NCI-H82 treated with DMSO at 0.1 percent for 48 hours (cell line): ENCODE results near the gene LNX1.

Source experiments
- DNase-seq: peaks from one replicate; lab custom pipeline; 2025; ENCODE audit not compliant: unreplicated experiment; lab: John Stamatoyannopoulos, UW

Gene LNX1

DNA sequence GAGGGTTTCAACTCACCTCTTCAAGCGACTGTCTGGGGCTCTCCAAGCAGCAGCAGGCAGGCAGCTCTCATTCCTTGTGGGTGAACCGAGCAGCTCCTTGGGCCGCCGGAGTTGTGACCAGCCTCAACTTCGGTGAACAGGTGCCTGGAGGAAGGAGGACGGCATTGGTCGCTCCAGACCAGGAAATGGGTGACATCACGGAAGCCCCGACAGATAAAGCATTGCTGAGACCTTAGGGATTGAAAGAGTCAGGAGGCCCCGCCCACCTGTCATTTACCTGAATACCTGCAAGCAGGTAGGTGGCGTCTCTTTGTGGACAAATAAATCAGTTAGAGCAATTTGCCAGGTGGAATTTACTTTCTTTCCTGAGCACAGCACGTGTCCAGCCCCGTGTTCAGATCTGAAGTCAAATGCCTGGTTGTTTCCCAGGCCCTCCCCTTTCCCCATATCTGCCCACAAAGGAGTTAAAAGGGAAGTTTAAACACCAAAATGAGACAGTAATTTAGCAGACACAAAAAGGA, at the start of gene LNX1:
Gene LNX1 (minus strand): TSS at position 115 of the 521 bp plus-strand sequence. CDS start 17,484 bp downstream, outside the sequence.
- DNase-seq: no peak

DNA sequence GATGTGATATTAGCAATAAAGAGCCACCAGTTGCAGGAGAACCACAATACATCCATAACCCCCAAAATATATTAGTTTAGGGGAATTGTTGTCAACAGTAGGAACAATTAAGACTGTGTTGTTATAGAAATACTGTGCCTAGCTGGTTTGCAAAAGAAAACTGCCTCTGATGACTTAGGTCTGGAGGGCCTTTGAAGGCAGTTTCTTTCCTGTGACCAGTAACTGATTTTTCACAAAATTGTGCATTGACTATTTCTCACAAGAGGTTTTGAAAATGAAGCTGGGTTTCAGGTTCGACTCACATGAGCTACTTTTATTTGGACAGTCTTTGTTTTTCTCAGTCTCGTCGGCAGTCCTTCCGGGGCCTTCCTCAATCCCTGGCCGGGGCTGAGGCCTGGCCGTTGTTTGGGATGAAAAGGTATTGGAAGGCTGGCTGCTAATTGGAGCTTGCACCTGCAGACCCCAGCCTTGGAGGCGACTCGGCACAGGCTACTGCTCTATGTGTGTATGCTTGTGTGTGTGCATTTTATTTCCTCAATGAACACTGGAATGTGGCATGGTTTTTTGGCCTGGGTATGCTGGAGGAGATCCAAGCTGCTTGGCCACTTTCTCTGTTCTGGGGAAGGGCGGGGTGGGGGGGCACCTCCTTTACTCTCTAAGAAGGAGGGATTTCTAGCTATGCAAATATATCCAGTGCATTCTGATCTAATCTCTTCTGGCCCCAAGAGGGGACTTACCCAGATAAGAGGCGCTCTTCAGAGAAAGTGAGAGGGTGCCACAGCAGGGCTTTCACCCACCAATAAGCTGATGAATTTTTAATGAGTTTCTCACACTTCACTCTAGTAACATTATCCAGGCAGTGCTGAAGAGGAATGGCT, 49.5 kb upstream of the LNX1 start:
- no peak for DNase-seq

DNA sequence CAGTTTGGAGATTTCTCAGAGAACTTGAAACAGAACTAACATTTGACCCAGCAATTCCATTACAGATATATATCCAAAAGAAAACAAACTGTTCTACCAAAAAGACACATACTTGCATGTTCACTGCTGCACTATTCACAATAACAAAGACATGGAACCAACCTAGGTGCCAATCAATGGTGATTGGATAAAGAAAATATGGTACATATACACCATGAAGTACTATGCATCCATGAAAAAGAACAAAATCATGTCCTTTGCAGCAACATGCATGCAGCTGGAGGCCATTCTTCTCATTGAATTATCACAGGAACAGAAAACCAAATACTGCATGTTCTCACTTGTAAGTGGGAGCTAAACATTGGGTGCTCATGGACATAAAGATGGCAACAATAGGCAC, 47.6 kb upstream of the LNX1 start:
- no peak for DNase-seq

DNA sequence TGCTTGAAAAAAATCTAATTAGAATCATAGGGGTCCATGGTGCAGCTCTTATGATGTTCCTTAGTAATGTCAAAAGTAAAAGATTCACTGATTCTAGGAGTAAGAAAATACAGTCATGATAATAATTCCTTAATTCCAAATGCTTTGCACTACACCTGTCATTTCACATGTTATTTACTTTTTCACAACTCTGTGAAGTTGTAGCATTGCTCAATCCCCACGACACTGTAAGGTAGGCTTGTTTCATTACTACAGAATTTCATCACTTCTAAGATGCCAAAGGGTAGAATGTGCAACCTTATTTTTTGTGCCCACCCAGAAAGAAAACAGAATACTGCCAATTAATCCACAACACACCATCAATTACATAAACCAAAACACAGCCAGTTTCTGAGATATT, 46.1 kb upstream of the LNX1 start:
- no peak for DNase-seq

DNA sequence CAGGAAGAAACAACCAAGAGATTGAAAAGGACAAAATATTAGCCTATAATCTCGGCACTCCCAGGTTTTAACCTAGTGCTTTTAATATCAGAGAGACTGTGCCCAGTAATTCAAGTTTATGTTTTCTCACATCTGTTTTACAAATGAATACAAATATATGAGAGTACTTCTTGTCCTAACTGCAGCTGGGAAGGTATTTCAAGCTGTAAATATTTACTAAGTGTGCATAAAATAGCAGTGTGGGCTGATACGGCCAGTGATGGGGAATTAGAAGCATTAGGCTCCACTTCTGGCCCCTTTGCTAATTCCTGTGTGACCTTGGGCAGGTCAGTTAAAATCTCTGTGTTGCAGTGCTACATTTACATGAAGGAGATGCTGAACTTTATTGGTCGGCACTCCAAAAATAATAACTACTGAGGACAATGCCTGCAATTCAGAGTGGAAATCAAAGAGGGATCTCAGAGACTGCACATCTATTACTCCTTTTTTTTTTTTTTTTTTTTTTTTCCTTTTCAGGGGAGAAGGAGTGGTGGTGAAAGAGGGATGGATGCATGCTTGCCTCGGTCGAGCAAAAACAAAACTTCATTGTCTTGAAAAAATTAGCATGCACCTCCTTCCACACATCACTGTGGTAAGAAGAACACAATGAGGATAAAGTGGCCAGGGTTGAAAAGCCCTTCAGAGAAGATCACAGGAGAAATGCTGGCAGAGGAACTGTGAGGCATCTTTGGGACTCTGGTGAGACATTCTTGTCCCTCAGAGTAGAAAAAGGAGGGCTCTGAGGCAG, 44.6 kb upstream of the LNX1 start:
- DNase-seq: no peak

DNA sequence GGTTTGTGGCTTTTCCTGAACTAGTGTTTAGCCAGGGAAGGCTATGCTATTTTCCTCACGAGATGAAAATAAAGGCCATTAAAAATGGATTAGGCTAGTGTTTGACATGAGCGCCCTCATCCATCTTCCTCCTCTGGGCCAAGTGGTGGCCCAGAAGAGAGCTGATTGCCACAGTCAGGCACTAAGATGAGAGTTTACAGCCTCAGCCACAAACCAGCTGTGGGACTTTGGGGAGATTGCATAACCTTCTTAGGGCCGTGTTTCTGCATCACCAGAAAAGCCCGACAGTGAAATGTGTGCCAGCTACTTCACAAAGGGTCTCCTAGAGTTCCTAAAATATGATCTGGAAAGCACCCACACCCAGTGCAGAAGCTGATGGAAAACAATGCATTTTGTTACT, 42.3 kb upstream of the LNX1 start:
- DNase-seq: no peak

DNA sequence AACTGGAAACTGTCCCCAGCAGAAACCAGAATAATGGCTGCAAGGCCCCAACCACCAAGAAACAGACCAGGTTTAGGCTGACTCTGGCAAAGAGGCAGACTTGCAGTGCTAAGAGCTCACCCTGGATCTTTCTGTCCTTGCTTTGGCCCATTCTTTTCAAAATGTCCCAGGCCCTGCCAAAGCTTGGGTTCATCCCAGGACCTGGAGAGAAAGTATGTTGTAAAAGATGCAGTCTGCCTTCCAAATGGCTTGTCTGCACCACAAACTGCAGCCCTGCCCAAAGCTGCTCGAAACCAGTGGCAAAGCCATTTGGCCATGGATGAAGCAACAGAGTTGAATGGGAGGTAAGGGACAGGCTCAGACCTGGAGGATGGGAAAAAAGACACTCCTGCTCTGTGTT, 38.0 kb upstream of the LNX1 start:
- no peak for DNase-seq

DNA sequence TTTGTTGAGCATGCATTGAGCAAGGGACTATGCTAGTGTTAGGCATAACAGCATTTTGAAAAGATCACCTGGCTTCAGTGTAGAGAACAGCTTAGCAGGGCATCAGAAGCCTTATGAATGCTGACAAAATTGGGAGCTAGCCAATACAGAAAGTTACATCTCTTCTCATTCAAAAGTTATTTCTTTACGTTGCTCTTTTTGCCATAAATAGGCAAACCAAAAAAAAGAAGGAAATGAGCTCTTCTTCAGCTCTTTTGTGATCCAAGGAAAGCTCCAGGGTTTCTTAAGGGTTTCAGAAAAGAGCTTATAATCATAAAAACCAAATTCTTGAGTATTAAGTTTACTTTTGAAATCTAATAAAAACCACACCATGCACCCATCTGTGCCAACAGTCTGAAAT, 35.2 kb upstream of the LNX1 start:
- no peak for DNase-seq

DNA sequence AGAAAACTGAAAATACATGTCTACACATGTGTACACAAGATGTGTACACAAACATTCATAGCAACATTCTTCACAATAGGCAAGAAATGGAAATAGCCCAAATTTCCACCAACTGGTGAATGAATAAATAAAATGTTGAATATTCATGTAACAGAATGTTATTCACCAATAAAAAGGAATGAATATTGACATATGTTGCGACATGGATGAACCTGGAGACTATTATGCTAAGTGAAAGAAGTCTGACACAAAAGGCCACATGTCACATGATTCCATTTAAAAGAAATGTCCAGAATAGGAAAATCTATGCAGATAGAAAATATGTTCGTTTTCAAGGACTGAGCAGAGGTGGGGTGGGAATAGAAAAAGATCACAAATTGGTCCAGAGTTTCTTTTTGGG, 34.6 kb upstream of the LNX1 start:
- DNase-seq: no peak

DNA sequence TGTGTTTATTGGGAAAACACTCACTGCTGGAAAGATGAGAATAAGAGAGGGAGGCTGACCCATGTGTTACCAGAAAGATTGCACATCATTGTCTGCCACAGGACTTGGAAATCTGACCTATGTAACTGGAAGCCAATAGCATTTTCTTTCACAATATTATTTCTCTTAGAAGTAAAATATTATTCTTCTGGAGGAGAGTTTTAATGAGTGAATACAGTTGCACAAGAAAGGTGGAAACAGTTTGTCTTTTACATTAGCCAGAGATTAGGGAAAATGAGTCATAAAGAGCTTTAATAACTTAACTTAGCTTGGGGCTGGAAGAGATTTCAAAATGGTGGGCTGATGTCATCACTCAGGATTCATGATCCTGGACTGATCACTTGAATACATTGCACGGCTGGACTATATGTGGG, 31.5 kb upstream of the LNX1 start:
- no peak for DNase-seq

DNA sequence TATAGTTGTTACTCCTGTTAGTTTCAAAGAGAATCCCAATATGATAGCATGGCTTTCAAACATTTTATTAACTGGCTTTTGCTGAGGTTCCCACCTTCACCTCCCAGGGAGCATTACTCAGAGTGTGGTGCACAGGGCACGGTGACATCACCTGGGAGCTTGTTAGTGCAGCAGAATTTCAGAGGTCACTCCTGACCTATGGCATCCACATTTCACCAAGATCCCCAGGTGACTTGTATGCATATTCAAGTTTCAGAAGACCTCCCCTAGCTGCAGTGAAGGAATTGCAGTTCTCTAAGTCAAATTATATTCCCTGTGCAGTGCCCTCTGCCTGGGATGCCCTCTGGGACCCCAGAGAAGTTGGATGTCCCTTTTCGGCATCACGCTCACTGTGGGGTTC, 29.7 kb upstream of the LNX1 start:
- no peak for DNase-seq

DNA sequence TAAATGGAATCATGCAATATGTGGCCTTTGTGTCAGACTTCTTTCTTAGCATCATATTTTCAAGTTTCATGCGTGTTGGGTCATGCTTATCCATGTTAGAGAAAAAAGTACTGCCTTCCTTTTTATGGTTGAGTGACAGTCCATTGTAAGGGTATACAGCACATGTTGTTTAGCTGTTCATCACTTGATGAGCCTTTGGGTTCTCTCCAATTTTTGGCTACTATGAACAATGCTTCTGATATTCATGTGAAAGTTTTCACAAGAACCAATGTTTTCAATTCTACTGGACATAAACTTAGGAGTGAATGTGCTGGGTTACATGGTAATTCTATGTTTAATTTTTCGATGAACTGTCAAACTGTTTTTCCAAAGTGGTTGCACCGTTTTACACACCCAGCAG, 28.1 kb upstream of the LNX1 start:
- no peak for DNase-seq

DNA sequence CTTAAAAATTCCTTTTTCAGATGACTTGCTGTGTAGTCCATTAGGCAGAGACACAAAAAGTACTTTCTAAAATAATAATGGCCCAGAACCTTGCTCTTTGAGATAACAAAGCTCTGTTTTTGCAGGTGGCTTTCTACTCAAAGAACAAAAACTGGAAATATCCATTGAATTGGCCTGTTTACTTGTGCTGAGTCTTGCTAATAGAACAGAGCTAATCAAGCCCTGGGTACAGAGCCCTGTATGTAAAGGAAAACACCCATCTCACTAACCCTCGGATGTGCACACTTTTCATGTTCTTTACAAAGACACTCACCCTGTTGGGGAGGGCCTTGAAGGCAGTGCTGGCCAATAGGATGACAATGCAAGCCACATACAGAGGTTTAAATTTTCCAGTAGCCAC, 27.0 kb upstream of the LNX1 start:
- DNase-seq: no peak

DNA sequence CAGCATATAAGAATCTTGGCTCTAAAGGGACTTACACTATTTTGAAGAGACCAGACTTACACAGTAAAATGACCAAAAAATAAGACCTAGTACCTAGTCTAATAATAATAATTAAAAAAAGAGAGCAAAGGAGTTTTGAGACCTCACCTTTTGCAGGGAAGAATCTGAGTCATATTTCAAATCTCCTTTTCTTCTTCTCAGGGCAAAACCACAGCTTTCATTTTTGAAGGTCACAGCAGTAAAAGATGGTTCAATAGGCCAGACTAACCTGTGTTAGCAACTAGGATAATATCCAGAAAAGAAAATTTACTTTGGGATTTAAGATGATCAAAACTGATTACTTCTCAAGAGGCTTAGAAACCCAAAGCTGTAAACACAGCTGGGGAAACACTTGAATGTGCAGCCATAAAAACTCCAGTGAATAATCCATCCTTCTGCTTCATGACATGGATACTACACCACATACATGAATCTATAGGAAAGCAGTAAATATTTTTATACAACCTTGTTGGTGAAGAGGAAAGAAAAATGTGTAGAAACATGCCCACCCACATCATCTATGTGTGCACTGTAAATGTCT, 25.9 kb upstream of the LNX1 start:
- peak; percentile 45 for DNase-seq

DNA sequence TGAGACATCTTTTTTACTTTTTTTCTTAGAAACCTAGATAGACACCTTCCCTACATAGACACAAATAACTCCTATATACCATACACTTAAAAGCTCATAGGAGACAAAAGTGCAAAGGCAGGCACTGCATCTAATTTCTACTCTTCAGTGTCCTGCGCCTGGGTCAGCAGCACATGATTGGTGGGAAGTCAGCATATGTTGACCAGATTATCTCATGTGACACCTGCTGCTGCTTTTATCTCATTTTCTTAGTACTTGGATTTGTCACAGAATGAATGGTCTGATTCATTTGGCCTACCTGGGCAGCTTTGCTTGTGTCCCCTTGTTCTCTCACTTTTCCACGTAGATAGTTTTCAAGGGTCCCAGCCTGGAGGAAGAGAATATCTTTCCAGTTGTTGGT, 24.9 kb upstream of the LNX1 start:
- DNase-seq: peak; percentile 31

DNA sequence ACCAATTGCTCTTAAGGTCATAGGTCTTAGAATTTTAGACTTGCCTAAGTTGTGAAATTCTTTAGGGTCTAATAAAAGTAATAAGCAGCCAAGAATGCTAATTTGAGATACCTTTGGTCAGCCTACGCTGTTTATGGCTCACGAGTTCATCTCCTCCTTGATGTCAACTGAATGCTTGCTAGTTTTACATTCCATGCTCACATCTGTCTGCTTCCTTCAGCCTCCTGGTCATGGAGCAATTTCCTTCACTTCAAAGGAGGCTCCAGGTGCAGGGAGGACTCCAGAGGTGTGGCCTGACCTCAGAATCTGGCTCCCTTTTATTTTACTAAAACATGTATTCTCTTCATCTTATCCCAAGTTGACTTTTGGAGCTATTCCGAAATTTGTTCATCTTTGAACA, 23.3 kb upstream of the LNX1 start:
- DNase-seq: no peak

DNA sequence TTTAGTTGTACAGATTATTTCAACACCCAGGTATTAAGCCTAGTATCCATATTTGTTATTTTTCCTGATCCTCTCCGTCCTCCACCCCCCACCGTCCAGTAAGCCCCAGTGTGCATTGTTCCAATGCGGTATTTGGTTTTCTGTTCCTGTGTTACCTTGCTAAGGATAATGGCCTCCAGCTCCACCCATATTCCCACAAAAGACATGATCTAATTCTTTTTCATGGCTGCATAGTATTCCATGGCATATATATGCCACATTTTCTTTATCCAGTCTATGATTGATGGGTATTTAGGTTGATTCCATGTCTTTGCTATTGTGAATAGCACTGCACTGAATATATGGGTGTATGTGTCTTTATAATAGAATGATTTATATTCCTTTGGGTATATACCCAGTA, 22.1 kb upstream of the LNX1 start:
- no peak for DNase-seq

DNA sequence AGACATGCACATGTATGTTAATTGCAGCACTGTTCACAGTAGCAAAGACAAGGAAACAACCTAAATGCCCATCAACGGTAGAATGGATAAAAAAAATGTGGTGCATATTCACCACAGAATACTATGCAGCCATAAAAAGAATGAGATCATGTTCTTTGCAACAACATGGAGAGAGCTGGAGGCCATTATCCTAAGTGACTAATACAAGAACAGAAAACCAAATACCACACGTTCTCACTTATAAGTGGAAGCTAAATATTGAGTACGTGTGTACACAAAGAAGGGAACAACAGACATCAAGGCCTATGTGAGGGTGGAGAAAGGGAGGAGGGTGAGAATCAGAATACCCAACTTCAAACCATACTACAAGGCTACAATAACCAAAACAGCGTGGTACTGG, 17.4 kb upstream of the LNX1 start:
- DNase-seq: no peak

DNA sequence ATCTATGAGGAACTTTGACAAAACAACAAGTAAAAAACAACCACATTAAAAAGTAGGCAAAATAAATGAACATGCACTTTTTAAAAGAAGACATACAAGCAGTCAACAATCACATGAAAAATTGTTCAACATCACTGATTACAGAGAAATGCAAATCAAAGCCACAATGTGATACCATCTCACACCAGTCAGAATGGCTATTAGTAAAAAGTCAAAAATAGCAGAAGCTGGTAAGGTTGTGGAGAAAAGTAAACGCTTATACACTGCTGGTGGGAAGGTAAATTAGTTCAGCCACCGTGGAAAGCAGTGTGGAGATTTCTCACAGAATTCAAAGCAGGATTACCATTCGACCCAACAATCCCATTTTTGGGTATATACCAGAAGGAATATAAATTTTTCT, 17.0 kb upstream of the LNX1 start:
- DNase-seq: no peak

DNA sequence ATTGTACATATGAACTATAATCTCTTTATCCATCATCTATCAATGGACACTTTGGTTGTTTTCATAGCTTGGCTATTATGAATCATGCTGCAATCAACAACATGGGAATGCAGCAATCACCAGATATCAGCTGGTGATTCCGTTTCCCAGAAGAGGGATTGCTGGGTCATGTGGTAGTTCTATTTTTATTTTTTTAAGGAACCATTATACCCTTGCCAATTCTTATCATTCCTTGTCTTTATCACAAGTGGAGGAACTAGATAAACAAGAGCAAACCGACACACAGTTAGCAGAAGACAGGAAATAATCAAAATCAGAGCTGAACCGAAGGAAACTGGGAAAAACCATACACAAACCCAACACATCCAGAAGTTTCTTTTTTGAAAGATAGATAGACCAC, 14.5 kb upstream of the LNX1 start:
- DNase-seq: no peak

DNA sequence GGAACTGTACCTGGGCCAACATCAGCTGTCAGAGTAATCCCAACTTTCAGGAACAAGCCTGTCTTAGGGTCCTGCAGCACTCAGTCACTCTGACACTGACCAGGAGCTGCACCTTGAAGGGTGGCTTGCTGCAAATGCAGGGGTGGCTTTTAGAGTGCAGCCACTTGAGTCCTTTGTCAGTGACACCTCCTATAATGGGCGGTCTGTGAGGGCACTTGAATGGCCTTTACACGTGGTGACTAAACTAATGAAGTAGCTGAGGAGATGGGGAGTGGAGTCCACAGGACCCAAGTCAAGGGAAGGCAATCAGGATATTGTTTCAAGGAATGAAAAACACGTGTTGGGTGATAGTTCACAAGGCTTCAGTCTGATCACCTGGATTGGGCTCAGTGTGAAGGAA, 11.1 kb upstream of the LNX1 start:
- DNase-seq: no peak

DNA sequence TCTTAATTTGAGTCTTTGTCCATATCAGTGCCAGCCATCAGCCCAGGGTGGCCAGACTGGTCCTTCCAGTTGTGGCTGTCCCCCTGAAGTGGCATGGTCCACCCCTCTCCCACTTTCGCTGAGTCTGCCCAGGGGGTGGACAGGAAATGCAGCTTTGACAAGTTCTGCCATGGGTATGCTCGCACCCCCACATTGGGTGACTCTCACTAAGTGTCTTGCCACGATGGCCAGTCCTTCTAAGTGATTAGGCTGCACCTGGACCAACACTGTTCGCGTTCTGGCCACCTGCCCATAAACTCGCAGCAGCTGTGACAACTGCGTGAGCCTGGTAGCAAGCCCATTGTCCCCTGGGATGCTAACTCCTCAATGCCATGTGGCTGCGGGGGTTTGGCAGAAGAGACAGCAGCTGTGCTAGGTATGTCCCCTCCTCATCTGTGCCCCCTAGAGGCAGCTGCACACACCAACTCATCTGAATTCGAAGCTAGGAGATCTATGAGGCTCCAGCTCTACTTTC, 10.0 kb upstream of the LNX1 start:
- peak; percentile 69 for DNase-seq
